SU-DHL-6 (cell line): ENCODE measurements around the gene DPP6.

Experiments used
- H2AFZ ChIP-seq: fragments of 200-600 bp; sonication (generic); 2 replicates; pipeline ENCODE4 v1.6.1; 2014; ENCODE audit warnings: low read depth, mild to moderate bottlenecking, moderate library complexity, mixed read lengths, antibody characterized with exemption, low read length; ENCODE audit not compliant: severe bottlenecking
- H3F3A ChIP-seq: fragments of 200-600 bp; shearing (Covaris generic); 2 replicates; pipeline ENCODE4 v1.6.0; 2016; ENCODE audit warnings: antibody characterized with exemption, mild to moderate bottlenecking; ENCODE audit not compliant: insufficient read depth
- H3K27ac ChIP-seq: fragments of 200-600 bp; sonication (generic); 2 replicates; pipeline ENCODE4 v1.5.1; 2016; ENCODE audit warnings: low read depth, mild to moderate bottlenecking, low read length, moderate library complexity, mixed read lengths
- H3K27me3 ChIP-seq: fragments of 200-600 bp; sonication (generic), shearing (Covaris generic); 2 replicates; pipeline ENCODE4 v1.6.0; 2014; ENCODE audit warnings: mild to moderate bottlenecking, low read length
- H3K36me3 ChIP-seq: fragments of 200-600 bp; sonication (generic); 2 replicates; pipeline ENCODE4 v1.6.1; 2014; ENCODE audit warnings: mild to moderate bottlenecking, low read length, mixed read lengths
- H3K4me2 ChIP-seq: fragments of 300-600, 200-600 bp; shearing (Covaris generic), sonication (generic); 2 replicates; pipeline ENCODE4 v1.6.0; 2014; ENCODE audit warnings: low read length, low read depth, mild to moderate bottlenecking; ENCODE audit not compliant: poor library complexity, severe bottlenecking
- H3K4me3 ChIP-seq: fragments of 200-600 bp; sonication (generic); 2 replicates; pipeline ENCODE4 v1.5.1; 2014; ENCODE audit warnings: antibody characterized with exemption, low read length, mild to moderate bottlenecking, mixed read lengths; ENCODE audit not compliant: insufficient read depth, poor library complexity, severe bottlenecking
- H3K79me2 ChIP-seq: fragments of 200-600 bp; sonication (generic); 2 replicates; pipeline ENCODE4 v1.6.1; 2014; ENCODE audit warnings: mild to moderate bottlenecking, low read length, moderate library complexity; ENCODE audit not compliant: insufficient read depth
- H3K9ac ChIP-seq: fragments of 200-600 bp; sonication (generic); 2 replicates; pipeline ENCODE4 v1.7.0; 2014; ENCODE audit warnings: mild to moderate bottlenecking, low read length
- H3K9me2 ChIP-seq: fragments of 200-600 bp; sonication (generic); replicated peaks from 2 replicates; pipeline ENCODE4 v1.6.1; 2014; ENCODE audit warnings: low read length; ENCODE audit not compliant: insufficient read depth
- H3K9me3 ChIP-seq: fragments of 200-600 bp; sonication (generic); 2 replicates; pipeline ENCODE4 v1.6.1; 2014; ENCODE audit warnings: low read length, mixed read lengths; ENCODE audit not compliant: insufficient read depth
- H4K20me1 ChIP-seq: fragments of 200-600 bp; sonication (generic); 2 replicates; pipeline ENCODE4 v1.6.1; 2014; ENCODE audit warnings: low read depth, mild to moderate bottlenecking, antibody characterized with exemption, low read length, moderate library complexity, mixed read lengths
- EZH2phosphoT487 ChIP-seq: fragments of 200-600 bp; sonication (generic), shearing (Covaris generic); conservative IDR thresholded peaks from 2 replicates; pipeline ENCODE4 v1.6.1; 2018; ENCODE audit warnings: mild to moderate bottlenecking, antibody characterized with exemption, low read length, moderate library complexity, mixed read lengths
- TF ChIP-seq, protein P1 (sequence below): fragments of 200-600 bp; sonication (generic); IDR thresholded peaks from one replicate; pipeline ENCODE4 v1.5.1; 2017; ENCODE audit warnings: antibody characterized with exemption, mild to moderate bottlenecking, low read length, moderate library complexity; ENCODE audit not compliant: insufficient read depth, poor library complexity, severe bottlenecking

DPP6 gene

GRCh38 chr7:154177584-154177983 lies 125.4 kb downstream of the DPP6 start:
- Histone ChIP-seq H3K79me2 (no peaks in the 10 kb centered on the region), H3K4me2 (no peak overlapping the region), H3K36me3 (no peaks in the 10 kb centered on the region), H3K9ac (no peak overlapping the region), H3K27ac (no peak overlapping the region), H4K20me1 (no peaks in the 10 kb centered on the region), H2AFZ (no peak overlapping the region), H3K9me2 (no peaks in the 10 kb centered on the region), H3K4me3 (no peak overlapping the region), H3K9me3 (no peaks in the 10 kb centered on the region), H3F3A (no peaks in the 10 kb centered on the region), H3K27me3 (no peaks in the 10 kb centered on the region)
- TF ChIP-seq, protein P1, sequence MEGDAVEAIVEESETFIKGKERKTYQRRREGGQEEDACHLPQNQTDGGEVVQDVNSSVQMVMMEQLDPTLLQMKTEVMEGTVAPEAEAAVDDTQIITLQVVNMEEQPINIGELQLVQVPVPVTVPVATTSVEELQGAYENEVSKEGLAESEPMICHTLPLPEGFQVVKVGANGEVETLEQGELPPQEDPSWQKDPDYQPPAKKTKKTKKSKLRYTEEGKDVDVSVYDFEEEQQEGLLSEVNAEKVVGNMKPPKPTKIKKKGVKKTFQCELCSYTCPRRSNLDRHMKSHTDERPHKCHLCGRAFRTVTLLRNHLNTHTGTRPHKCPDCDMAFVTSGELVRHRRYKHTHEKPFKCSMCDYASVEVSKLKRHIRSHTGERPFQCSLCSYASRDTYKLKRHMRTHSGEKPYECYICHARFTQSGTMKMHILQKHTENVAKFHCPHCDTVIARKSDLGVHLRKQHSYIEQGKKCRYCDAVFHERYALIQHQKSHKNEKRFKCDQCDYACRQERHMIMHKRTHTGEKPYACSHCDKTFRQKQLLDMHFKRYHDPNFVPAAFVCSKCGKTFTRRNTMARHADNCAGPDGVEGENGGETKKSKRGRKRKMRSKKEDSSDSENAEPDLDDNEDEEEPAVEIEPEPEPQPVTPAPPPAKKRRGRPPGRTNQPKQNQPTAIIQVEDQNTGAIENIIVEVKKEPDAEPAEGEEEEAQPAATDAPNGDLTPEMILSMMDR = no peak
- no peak for TF ChIP-seq EZH2phosphoT487

GRCh38 chr7:154178895-154179294 lies 126.7 kb downstream of the DPP6 start:
- Histone ChIP-seq H3K36me3 (no peaks in the 10 kb centered on the region), H3K4me3 (no peak overlapping the region), H4K20me1 (no peaks in the 10 kb centered on the region), H3K9me3 (no peaks in the 10 kb centered on the region), H3K27ac (no peak overlapping the region), H3K4me2 (no peak overlapping the region), H2AFZ (no peak overlapping the region), H3K79me2 (no peaks in the 10 kb centered on the region), H3K9me2 (no peaks in the 10 kb centered on the region), H3F3A (no peaks in the 10 kb centered on the region), H3K9ac (no peak overlapping the region), H3K27me3 (no peaks in the 10 kb centered on the region)
- TF ChIP-seq, protein P1 = no peak
- no peak for TF ChIP-seq EZH2phosphoT487

DNA sequence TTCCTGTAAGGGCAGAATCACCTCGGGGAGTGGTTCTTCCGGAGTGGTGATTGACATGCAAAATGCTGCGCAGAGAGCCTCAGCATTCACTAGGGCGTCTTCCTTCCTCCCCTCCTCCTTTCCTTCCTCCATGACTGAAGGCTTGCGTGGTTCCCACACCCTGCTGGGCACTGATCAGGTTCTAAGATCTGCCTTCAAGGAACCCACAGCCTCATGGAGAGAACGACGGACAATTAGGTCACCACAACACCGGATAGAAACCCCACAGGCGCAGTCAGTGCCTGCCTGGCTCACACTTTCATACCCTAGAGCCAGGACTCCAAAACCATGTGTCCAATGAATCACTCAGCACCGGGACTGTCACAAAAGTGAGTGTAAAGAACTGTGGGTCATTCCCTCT lies 131.3 kb downstream of the DPP6 start:
- Histone ChIP-seq H2AFZ (no peak overlapping the region), H3K4me3 (no peak overlapping the region), H3K79me2 (no peaks in the 10 kb centered on the region), H3K9me3 (no peaks in the 10 kb centered on the region), H3K9ac (no peak overlapping the region), H3K27ac (no peak overlapping the region), H3K27me3 (no peaks in the 10 kb centered on the region), H3K9me2 (no peaks in the 10 kb centered on the region), H3K4me2 (no peak overlapping the region), H3F3A (no peaks in the 10 kb centered on the region), H4K20me1 (no peaks in the 10 kb centered on the region), H3K36me3 (no peaks in the 10 kb centered on the region)
- TF ChIP-seq EZH2phosphoT487 = no peak
- TF ChIP-seq, protein P1 = no peak

GRCh38 chr7:154183946-154184345 lies 131.7 kb downstream of the DPP6 start:
- Histone ChIP-seq H3K9ac (no peak overlapping the region), H3K36me3 (no peaks in the 10 kb centered on the region), H3K9me2 (no peaks in the 10 kb centered on the region), H4K20me1 (no peaks in the 10 kb centered on the region), H3K79me2 (no peaks in the 10 kb centered on the region), H3F3A (no peaks in the 10 kb centered on the region), H3K4me2 (no peak overlapping the region), H2AFZ (no peak overlapping the region), H3K27me3 (no peaks in the 10 kb centered on the region), H3K4me3 (no peak overlapping the region), H3K27ac (no peak overlapping the region), H3K9me3 (no peaks in the 10 kb centered on the region)
- TF ChIP-seq, protein P1 = no peak
- no peak for TF ChIP-seq EZH2phosphoT487
